ENCODE measurements around the gene ATG7.

ATG7 gene

GRCh38 chr3:11415099-11415498 is 142.9 kb downstream of the ATG7 start:
- no peak overlapping the region for H3K4me3 ChIP-seq (ENCODE audit: low read depth, low read length)
- DNase-seq (ENCODE audit: low read depth), result no peak
- TF ChIP-seq POLR2A (IDR thresholded peaks at IDR 0.05; ENCODE audit: extremely low read depth, insufficient read length), result no peak
- no peak for TF ChIP-seq CTCF (IDR thresholded peaks at IDR 0.05; ENCODE audit: low read depth, low read length)
- no peak for TF ChIP-seq MYC (IDR thresholded peaks at IDR 0.05; ENCODE audit: low read depth, low read length)
- no peak for TF ChIP-seq MAX (IDR thresholded peaks at IDR 0.05; ENCODE audit: low read depth, low read length)

GRCh38 chr3:11420066-11420465 is 147.9 kb downstream of the ATG7 start:
- TF ChIP-seq MYC (IDR thresholded peaks at IDR 0.05; ENCODE audit: low read depth, low read length), result no peak
- TF ChIP-seq POLR2A (IDR thresholded peaks at IDR 0.05; ENCODE audit: extremely low read depth, insufficient read length), result no peak
- no peak for TF ChIP-seq CTCF (IDR thresholded peaks at IDR 0.05; ENCODE audit: low read depth, low read length)
- no peak for TF ChIP-seq MAX (IDR thresholded peaks at IDR 0.05; ENCODE audit: low read depth, low read length)
- no peak for DNase-seq (ENCODE audit: low read depth)
- H3K4me3 ChIP-seq (ENCODE audit: low read depth, low read length), result no peak overlapping the region

- H3K4me3 ChIP-seq (ENCODE audit: low read depth, low read length), result no peak overlapping the region
- TF ChIP-seq CTCF (IDR thresholded peaks at IDR 0.05; ENCODE audit: low read depth, low read length), result no peak
- no peak for DNase-seq (ENCODE audit: low read depth)
Observed at GRCh38 chr3:11422291-11422690, 150.1 kb downstream of the ATG7 start.

GRCh38 chr3:11423868-11424267 is 151.7 kb downstream of the ATG7 start:
- TF ChIP-seq CTCF (IDR thresholded peaks at IDR 0.05; ENCODE audit: low read depth, low read length) (no peak), MYC (IDR thresholded peaks at IDR 0.05; ENCODE audit: low read depth, low read length) (no peak), MAX (IDR thresholded peaks at IDR 0.05; ENCODE audit: low read depth, low read length) (no peak), POLR2A (IDR thresholded peaks at IDR 0.05; ENCODE audit: extremely low read depth, insufficient read length) (no peak)
- no peak overlapping the region for H3K4me3 ChIP-seq (ENCODE audit: low read depth, low read length)
- no peak for DNase-seq (ENCODE audit: low read depth)

GRCh38 chr3:11424277-11424676 is 152.1 kb downstream of the ATG7 start:
- DNase-seq (ENCODE audit: low read depth), result no peak
- TF ChIP-seq POLR2A (IDR thresholded peaks at IDR 0.05; ENCODE audit: extremely low read depth, insufficient read length) (no peak), CTCF (IDR thresholded peaks at IDR 0.05; ENCODE audit: low read depth, low read length) (no peak)
- no peak overlapping the region for H3K4me3 ChIP-seq (ENCODE audit: low read depth, low read length)

- DNase-seq (ENCODE audit: low read depth), result no peak
- H3K4me3 ChIP-seq (ENCODE audit: low read depth, low read length), result no peak overlapping the region
- TF ChIP-seq MAX (IDR thresholded peaks at IDR 0.05; ENCODE audit: low read depth, low read length), result no peak
- TF ChIP-seq CTCF (IDR thresholded peaks at IDR 0.05; ENCODE audit: low read depth, low read length), result no peak
- no peak for TF ChIP-seq MYC (IDR thresholded peaks at IDR 0.05; ENCODE audit: low read depth, low read length)
- no peak for TF ChIP-seq POLR2A (IDR thresholded peaks at IDR 0.05; ENCODE audit: extremely low read depth, insufficient read length)
Observed at GRCh38 chr3:11430207-11430606, 158.0 kb downstream of the ATG7 start.

Measured in NB4 (cell line).